ENCODE results near the gene GALNT17.

GRCh38 chr7:71521506-71521905 is 389.6 kb downstream of the GALNT17 start:
- TF ChIP-seq, protein P1, sequence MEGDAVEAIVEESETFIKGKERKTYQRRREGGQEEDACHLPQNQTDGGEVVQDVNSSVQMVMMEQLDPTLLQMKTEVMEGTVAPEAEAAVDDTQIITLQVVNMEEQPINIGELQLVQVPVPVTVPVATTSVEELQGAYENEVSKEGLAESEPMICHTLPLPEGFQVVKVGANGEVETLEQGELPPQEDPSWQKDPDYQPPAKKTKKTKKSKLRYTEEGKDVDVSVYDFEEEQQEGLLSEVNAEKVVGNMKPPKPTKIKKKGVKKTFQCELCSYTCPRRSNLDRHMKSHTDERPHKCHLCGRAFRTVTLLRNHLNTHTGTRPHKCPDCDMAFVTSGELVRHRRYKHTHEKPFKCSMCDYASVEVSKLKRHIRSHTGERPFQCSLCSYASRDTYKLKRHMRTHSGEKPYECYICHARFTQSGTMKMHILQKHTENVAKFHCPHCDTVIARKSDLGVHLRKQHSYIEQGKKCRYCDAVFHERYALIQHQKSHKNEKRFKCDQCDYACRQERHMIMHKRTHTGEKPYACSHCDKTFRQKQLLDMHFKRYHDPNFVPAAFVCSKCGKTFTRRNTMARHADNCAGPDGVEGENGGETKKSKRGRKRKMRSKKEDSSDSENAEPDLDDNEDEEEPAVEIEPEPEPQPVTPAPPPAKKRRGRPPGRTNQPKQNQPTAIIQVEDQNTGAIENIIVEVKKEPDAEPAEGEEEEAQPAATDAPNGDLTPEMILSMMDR (conservative IDR thresholded peaks at IDR 0.05; ENCODE audit: low read length): no peak
- TF ChIP-seq EZH2phosphoT487 (IDR thresholded peaks at IDR 0.05; ENCODE audit: borderline replicate concordance): no peak

Data from Loucy (cell line).